Mammary epithelial cell (primary cell): ENCODE data around the gene HAS3.

Experiments used
- CTCF ChIP-seq, 2 donors: IDR thresholded peaks in 1 of 2; conservative IDR thresholded peaks in 1 of 2; 2 replicates each; pipeline ENCODE4 v1.5.1; 2011 to 2012; ENCODE audit warnings: inconsistent platforms in 2 of 2, low read length in 2 of 2, mild to moderate bottlenecking in 2 of 2, control low read depth in 1 of 2, low read depth in 1 of 2; ENCODE audit not compliant: insufficient read depth in 1 of 2; ENCODE audit errors: extremely low read depth in 1 of 2
- EZH2 ChIP-seq: IDR thresholded peaks from 2 replicates; pipeline ENCODE4 v1.6.1; 2012; ENCODE audit warnings: low read length, inconsistent platforms, borderline replicate concordance

GRCh38 chr16:69083306-69083941, 22.0 kb upstream of the HAS3 start:
- peak in 1 of 2 donors; percentile 21 for TF ChIP-seq CTCF (conservative IDR thresholded peaks at IDR 0.05 in 1 of 2, IDR thresholded peaks at IDR 0.05 in 1 of 2; ENCODE audit: extremely low read depth in 1 of 2, insufficient read depth in 1 of 2, low read depth in 1 of 2, low read length in 2 of 2)
- no peak for TF ChIP-seq EZH2
